Lower lobe of right lung (tissue), 2 donors: ENCODE results near the gene TAGLN2. TPM values are rescaled to one million over a fixed set of nuclear protein-coding genes. Genes with fewer than 3 reads are reported as not detected.

ENCODE experiments used
- ATAC-seq, 2 donors: fragments of 200-7000 bp; cut with Tn5 transposase; one replicate each; pipeline ENCODE4 v1.9.1; 2020 to 2022; ENCODE audit warnings: mild to moderate bottlenecking in 2 of 2, moderate library complexity in 2 of 2
- DNase-seq: peaks from one replicate; pipeline ENCODE4 v3.0.0-alpha.2; 2020
- H3K27ac ChIP-seq: fragments of 200-600 bp; one replicate; pipeline ENCODE4 v1.8.0; 2022
- H3K27me3 ChIP-seq: fragments of 200-600 bp; one replicate; pipeline ENCODE4 v1.8.0; 2022; ENCODE audit warnings: low read depth
- H3K36me3 ChIP-seq: fragments of 200-600 bp; one replicate; pipeline ENCODE4 v1.8.0; 2022; ENCODE audit warnings: mild to moderate bottlenecking
- H3K4me1 ChIP-seq: fragments of 200-600 bp; one replicate; pipeline ENCODE4 v1.8.0; 2022
- H3K4me3 ChIP-seq: fragments of 200-600 bp; one replicate; pipeline ENCODE4 v1.8.0; 2022; ENCODE audit warnings: mild to moderate bottlenecking
- H3K9me3 ChIP-seq: fragments of 200-600 bp; one replicate; pipeline ENCODE4 v1.8.0; 2022
- CTCF ChIP-seq: fragments of 200-600 bp; IDR thresholded peaks from one replicate; pipeline ENCODE4 v1.8.0; 2022; ENCODE audit warnings: antibody characterized with exemption, mild to moderate bottlenecking
- intact Hi-C: fragments of 100-400 bp; cut with DNase I; formaldehyde crosslinking; loops from one replicate; pipeline ENCODE4 v1.11.0; 2022
- total RNA-seq: library from RNA; stranded (reverse); fragmentation: NEBNext Ultra II Directional; extraction: Animal tissue kit (Norgen Biotek cat#: 25700); gene quantifications from one replicate; pipeline ENCODE4 v1.2.1, GENCODE V29; 2021
- donor health status: DM: no; HTN: yes; CAD: no; lungs with severe emphysema.

The TAGLN2 gene
- total RNA-seq, 1 donor from 2014 or later = 451 TPM

GRCh38 chr1:159940006-159940620, 14.8 kb upstream of the TAGLN2 start:
- Histone ChIP-seq H3K27ac (no peak overlapping the region), H3K27me3 (peaks cover 9% of the 10 kb centered on the region), H3K4me1 (peaks cover 20% of the 10 kb centered on the region), H3K36me3 (no peaks in the 10 kb centered on the region), H3K9me3 (no peaks in the 10 kb centered on the region), H3K4me3 (no peak overlapping the region)
- ATAC-seq (no peak), DNase-seq (no peak)
- TF ChIP-seq CTCF = no peak
- intact Hi-C loops = no loop called here

- H3K4me3 ChIP-seq = no peak overlapping the region
- intact Hi-C loops = loop anchor here (5.0 kb wide), 1 partner anchor 68 kb away; no protein-coding TSS in a partner anchor
- DNase-seq = no peak
- no peaks in the 10 kb centered on the region for H3K9me3 ChIP-seq
- no peak for TF ChIP-seq CTCF
- H3K27me3 ChIP-seq = peaks cover 6% of the 10 kb centered on the region
- ATAC-seq = no peak
- no peaks in the 10 kb centered on the region for H3K36me3 ChIP-seq
- H3K4me1 ChIP-seq = peaks cover 17% of the 10 kb centered on the region
- H3K27ac ChIP-seq = no peak overlapping the region
Observed at GRCh38 chr1:159939678-159940002, 14.3 kb upstream of the TAGLN2 start.

- intact Hi-C loops = loop anchor here (5.0 kb wide), 1 partner anchor 68 kb away; no protein-coding TSS in a partner anchor
- no peak for TF ChIP-seq CTCF
- Histone ChIP-seq H3K36me3 (no peaks in the 10 kb centered on the region), H3K27me3 (peaks cover under 1% of the 10 kb centered on the region), H3K9me3 (no peaks in the 10 kb centered on the region), H3K4me3 (no peak overlapping the region), H3K27ac (no peak overlapping the region), H3K4me1 (peaks cover 17% of the 10 kb centered on the region)
- no peak for DNase-seq
- no peak for ATAC-seq
Observed at GRCh38 chr1:159938905-159939677, 13.8 kb upstream of the TAGLN2 start.

GRCh38 chr1:159938211-159938852, 13.0 kb upstream of the TAGLN2 start:
- no peaks in the 10 kb centered on the region for H3K27me3 ChIP-seq
- intact Hi-C loops = loop anchor here (5.0 kb wide), 1 partner anchor 69 kb away; no protein-coding TSS in a partner anchor
- DNase-seq (no peak), ATAC-seq (no peak)
- TF ChIP-seq CTCF = no peak
- no peaks in the 10 kb centered on the region for H3K9me3 ChIP-seq
- no peaks in the 10 kb centered on the region for H3K36me3 ChIP-seq
- peaks cover 17% of the 10 kb centered on the region for H3K4me1 ChIP-seq
- H3K27ac ChIP-seq = no peak overlapping the region
- H3K4me3 ChIP-seq = no peak overlapping the region

GRCh38 chr1:159937054-159937750, 11.9 kb upstream of the TAGLN2 start:
- intact Hi-C loops = loop anchor here (5.0 kb wide), 1 partner anchor 70 kb away; no protein-coding TSS in a partner anchor
- no peaks in the 10 kb centered on the region for H3K9me3 ChIP-seq
- no peaks in the 10 kb centered on the region for H3K27me3 ChIP-seq
- peak in 1 of 2 donors; percentile 4 for ATAC-seq
- no peak for DNase-seq
- peaks cover 17% of the 10 kb centered on the region for H3K4me1 ChIP-seq
- TF ChIP-seq CTCF = no peak
- H3K4me3 ChIP-seq = no peak overlapping the region
- no peak overlapping the region for H3K27ac ChIP-seq
- H3K36me3 ChIP-seq = no peaks in the 10 kb centered on the region
